GM19099 (cell line): ENCODE results near the gene ZBTB7C.

Experiments
- POLR2A ChIP-seq: IDR thresholded peaks from 3 replicates; pipeline ENCODE4 v1.6.1; 2011; ENCODE audit warnings: low read depth; ENCODE audit not compliant: insufficient read length; ENCODE audit errors: extremely low read depth

The ZBTB7C gene

DNA sequence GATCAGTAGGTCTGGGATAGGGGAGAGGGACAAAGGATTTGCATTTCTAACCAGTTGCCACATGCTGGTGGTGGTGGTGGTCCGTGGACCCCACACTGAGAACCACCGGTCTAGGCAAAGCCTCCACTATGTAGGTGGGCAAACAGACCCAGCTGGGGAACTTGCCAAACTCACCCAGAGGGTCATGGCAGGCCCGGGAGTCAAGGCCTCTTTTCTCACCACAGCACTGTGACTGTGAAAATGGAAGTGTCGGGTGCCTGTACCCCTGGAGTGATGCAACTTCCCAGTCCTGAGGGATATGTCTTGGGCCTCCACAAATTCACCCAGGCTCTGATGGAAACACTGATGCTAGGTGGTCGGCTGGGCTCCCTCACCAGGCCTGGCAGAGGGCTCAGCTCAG is 377.5 kb downstream of the ZBTB7C start:
- no peak for TF ChIP-seq POLR2A

DNA sequence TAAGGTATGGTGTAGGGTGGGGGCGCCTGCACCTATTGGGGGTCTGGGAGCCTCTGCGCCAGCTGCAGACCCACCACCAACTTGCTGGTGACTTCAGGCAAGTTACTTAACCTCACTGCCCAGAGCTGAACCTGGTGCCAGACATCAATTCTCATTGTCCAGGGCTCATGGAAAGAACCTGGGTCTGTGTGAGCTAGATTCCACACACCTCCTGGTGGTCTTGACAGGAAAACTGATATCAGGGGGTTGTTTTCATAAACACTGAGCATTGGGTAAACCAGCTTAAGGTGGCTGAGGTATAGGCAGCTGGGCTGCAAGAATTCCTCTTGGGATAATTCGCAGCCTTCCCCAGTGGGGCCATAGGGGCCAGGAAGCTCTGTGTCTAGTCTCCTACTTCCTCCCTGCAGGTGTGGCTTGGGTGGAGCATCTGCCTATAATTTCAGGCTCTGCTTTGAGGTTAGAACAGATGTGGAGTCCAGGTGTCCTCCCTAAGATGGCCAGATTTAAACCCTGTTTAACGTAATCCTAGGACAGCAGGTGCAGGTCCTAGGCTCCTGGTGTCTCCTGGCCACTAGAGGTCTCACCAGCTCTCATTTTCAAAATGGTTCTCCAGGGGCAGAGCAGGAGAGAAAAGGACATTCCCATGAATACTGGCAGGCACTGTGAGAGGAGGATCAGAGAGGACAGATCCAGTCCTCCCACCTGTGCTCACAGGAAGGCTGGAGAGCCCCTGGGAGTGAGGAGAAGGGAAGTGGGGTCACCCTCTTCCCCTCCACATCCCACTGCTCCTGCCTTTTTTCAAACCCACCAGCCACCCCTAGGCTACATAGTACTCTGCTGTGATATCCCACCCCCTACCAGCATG is 378.3 kb downstream of the ZBTB7C start:
- no peak for TF ChIP-seq POLR2A

DNA sequence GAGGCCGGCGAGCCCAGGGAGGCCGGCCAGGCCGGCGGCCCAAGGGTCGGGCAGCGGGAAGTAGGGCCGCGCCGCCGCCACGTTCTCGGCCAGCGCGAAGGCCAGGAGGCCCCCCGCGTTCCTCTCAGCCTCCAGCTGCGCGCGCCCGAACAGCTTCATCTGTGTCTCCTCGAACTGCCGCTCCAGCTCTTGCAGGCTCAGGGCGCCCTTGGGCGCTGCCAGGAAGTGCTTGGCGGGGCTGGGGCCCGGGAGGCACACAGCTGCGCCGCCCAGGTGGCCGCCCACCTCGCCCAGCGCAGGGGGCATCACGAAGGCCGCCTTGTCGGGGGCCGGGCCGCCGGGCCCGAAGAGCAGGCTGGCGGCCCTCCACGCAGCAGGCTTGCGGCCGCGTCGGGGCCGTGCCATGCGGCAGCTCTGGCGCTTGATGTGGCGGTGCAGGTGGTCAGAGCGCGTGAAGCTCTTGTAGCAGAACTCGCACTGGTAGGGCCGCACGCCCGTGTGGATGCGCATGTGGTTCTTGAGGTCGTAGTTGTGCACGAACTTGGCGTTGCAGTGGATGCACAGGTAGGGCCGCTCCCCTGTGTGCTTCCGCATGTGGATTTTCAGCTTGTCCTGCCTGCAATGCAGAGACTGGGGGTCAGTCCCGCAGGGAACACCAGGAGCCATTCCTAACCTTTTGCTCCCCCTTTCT is 379.7 kb downstream of the ZBTB7C start:
- TF ChIP-seq POLR2A = no peak

DNA sequence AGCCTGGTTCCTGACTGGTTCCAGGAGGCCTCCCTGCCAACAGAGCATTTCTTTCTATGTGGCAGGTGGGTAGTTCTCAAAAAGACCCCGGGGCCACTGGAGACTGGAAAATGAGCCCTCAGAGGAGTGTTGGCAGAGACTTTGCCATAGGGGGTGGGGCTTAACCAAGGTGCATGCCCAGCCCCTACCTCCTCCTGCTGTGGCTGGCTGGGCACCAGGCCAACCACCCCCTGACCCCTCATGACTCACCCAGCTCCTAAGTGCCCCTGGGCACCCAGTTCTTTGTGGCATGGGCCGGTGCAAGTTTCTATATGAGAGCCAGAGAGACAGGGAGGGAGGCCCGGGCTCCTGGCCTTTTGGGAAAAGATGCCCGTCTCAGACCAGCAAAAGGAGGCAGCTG is 380.5 kb downstream of the ZBTB7C start:
- TF ChIP-seq POLR2A = no peak

DNA sequence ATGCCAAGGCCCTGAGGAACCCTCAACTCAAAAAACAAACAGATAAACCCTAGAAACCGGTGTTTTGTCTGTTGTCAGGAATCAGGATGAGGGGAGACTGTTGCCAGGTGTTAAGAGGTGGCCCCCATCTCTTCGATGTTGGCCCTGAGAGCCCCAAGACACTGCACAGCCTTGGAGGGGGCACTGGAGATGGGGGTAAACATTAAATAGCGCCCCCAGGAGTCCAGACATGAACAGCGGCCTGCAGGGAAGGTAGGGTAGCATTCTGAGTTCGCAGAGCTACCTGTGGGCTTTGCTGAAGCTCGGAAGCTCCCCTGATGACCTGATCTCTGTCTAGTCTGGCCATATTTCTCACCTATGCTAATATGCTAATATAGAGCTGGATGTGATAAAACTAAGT is 381.1 kb downstream of the ZBTB7C start:
- TF ChIP-seq POLR2A = no peak

DNA sequence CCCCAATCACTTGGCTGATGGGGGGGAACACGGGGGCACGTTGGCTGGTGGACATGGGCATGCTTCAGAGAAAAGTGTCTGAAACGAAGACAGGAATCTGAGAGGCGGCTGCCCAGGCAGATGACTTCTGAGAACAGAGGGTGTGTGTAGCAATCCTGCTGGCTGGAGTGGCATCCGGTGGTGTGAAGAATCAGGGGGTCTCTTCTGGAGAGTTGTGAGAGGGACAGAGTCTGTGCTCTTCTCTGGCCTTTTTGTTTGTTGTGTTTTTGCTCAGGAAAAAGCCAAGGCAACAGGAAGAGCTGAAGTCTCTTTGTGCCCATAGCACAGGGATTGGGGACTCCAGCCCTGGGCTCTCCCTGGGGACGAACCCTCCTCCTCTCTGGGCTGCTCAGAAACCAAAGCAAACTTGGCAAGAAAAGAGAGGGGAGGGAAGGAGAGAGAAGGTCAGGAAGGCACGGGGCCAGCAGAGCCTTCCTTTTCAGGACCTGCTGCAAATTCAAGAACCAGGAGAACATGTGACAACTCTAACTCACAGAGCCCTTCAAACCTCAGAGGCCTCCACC is 381.7 kb downstream of the ZBTB7C start:
- no peak for TF ChIP-seq POLR2A

DNA sequence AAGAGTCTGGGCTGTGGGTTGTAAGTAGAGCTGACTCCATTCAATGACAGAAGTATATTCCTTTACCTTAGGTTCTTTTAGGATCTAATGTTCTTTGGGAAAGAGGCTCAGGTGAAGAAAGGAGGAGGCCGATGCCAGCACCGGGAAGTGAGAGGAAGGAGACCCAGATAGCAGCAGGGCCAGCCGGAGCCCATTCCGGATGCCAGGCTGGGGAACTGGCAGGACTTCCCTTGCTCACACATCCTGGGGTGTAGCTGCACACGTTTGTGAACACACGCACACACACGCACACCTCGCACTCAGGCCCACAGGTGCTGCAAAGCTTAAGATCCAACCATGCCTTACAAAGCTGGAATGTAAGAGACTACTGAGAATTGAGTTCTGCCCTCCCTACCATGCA is 383.0 kb downstream of the ZBTB7C start:
- TF ChIP-seq POLR2A = no peak

DNA sequence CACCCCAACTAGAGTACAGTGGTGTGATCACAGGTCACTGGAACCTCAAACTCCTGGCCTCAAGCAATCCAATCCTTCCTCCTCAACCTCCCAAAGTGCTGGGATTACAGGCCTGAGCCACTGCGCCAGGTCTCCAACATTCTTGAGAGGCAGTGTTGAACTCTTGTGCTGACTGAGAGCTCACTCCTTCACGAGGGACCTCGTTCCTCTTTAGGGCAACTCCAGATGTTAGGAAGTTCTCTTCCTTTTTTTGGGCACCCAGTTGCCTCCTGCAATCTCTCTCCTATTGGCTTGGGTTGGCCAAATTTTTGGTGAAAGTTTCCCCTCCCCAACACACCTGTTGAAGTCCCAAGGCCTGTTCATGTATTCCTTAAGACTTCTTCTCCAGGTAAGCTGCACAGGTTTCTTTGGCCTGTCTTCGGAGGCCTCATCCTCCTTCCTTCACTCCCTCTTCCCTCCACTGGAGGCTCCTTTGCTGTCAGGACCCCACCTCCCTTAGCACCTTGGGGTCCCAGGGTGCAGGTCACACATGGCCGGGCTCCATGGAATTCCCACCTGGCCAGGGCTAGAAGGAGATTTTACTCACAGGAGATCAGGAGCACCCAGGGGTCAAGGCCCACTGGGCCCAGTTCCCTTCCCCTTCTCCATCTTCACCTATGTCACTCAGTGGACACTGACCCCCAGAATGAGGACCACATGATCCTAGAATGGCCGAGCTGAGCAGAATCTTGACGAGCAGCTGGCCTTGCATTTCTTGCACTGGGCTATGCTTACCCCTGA is 384.1 kb downstream of the ZBTB7C start:
- no peak for TF ChIP-seq POLR2A

DNA sequence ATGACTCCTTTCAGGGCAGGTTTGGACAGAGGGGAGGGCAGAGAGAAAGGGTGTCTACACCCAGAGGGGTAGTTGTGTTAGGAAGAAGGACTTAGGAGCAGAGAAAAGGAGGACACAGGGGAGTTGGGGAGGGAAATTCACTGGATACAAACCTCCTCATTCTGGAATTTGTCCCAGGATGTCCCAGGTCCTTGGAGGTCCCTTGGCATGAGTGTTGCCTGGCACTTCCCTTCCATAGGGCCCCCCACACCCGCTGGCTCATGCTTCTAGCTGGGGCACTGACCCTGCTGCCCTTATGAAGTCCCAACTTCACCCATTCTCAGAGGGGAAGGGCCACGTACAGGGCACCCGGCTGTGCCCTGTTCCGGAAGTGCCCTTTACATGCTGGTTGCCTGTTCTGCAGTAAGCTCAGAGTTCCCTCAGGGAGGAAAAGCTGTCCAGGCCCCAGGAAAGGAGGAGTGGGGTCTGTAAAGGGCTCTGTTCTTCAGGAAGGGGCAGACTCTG is 385.1 kb downstream of the ZBTB7C start:
- no peak for TF ChIP-seq POLR2A

DNA sequence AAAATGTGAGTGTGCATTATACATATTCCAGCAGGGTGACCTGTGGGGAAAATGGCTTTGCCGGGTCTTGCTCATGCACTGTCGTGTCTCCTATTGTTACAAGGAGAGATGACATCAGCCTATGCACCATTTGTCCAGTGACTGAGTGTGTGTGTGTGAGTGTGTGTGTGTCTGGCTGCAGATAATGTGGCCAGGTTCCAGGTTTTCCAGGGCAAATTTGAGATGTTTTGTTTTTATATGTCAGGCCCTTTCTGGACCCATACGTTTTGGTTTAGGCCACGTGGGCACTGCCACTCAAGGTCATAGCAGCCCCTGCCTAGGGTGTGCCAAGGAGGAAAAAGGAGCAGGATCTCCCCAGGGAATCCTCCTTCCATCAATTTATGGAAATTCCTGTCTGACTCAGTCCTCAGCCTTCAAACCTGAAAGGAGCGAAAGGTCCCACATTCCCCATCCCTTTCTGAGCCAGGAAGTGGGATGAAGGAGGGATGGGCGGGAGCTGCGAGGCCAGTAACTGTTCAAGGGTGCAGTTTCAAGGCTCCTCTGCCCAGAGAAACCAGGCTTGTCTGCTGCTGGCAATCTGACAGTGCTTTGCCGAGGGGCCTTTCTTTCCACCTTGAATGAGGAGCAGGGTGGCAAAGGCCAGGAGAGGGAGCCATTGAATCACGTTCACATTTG is 385.7 kb downstream of the ZBTB7C start:
- no peak for TF ChIP-seq POLR2A

DNA sequence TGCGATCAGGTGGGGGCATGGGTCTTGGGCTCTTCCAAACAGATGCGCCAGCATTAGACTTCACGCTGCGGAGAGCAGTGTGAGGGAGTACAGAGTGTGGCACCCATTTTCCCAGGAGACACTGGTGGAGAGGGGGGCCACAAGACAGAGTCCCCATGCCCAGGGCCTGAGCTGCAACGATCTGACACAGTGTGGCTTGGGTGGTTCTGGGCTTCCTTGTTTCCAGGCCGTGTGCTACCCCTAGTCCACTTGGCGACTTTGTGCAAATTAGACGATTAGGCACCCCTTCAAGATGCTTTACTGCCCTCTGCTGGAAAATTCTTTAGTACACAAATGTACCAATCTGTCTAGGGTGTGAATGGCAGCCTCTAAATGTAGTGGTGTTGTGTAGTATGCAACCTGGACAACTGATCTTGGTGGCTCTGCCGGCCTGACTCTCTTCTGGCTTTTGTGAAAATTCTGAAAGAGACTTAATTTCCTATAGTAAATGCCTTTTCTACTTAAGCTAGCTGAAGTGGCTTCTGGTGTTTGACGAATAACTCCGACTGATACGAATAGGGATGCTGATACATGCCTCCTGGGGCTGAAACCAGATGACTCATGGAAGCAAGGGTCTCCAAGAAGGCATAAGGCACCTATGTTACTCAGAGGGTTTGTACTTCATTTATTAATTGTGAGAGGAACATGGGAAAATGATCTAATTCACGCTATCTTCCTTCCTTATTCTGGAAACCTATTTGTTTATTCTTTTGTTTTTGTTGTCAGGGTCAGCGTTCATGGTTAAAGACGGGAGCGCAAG is 386.5 kb downstream of the ZBTB7C start:
- no peak for TF ChIP-seq POLR2A

DNA sequence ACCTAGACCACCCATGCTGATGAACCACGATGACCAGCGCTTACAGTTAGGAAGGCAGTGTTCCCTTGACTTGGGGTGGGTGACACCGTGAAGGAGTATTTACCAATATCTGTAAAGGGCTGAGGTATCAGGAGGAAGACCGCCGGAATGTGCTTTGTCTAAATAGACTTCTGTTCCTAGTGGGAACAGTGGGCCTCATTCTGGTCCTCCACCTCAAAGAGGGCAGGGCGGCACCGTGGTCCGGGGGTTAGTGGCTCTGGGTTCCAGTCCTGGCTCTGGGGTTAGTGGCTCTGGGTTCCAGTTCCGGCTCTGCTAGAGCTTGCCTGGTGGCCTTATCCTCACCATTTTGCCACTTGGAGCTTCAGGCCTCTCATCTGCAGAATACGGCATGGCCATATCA is 387.2 kb downstream of the ZBTB7C start:
- TF ChIP-seq POLR2A = no peak

DNA sequence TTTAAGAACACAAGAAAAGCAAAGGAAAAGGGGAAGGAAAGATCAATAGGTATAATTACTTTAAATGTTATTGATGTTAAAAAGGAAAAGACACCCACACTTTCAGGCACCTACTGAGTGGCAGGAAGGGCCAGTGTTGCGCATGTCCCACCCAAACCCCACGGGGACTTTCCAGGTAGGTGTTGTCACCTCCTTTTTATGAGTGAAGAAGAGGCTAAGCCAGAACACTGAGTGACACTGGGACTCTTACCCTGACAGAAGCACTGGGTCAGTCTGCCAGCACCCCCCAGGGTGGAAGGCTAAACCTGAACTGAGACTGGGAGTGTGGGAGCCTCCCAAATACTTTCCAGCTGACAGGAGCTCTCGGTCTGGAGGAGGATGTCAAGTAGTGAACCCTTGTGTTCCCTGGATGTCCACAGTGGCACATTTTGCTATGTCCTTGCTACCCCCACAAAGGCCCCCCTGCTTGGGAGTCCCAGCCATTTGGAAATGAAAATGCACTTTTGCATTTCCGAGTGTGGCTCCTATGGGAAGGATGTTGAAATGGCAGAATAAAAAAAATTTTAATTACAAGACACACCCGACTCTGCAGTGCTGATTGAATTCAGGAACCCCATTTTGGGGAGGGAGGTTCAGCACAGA is 387.8 kb downstream of the ZBTB7C start:
- no peak for TF ChIP-seq POLR2A
